ENCODE results near the gene PHC2.

PHC2 gene

GRCh38 chr1:33382661-33383415 lies 48.1 kb downstream of the PHC2 start:
- Mint-ChIP-seq H3K27me3 (peaks cover 38% of the 10 kb centered on the region), H3K9me3 (no peaks in the 10 kb centered on the region), H3K4me3 (no peak overlapping the region), H3K27ac (no peak overlapping the region), H3K4me1 (peaks cover 23% of the 10 kb centered on the region), H3K36me3 (no peaks in the 10 kb centered on the region)
- CTCF ChIA-PET = interaction anchor here (1.1 kb wide), 1 partner anchor 88 kb away, joined by 3 read pairs; no protein-coding TSS in a partner anchor
- no peak for DNase-seq

- Mint-ChIP-seq H3K36me3 (no peaks in the 10 kb centered on the region), H3K27ac (no peak overlapping the region), H3K4me3 (no peak overlapping the region), H3K27me3 (peaks cover 38% of the 10 kb centered on the region), H3K9me3 (no peaks in the 10 kb centered on the region), H3K4me1 (peaks cover 31% of the 10 kb centered on the region)
- DNase-seq = no peak
- CTCF ChIA-PET = interaction anchor here (1.1 kb wide), 1 partner anchor 89 kb away, joined by 3 read pairs; no protein-coding TSS in a partner anchor
Observed at GRCh38 chr1:33381977-33382376, 48.9 kb downstream of the PHC2 start.

- DNase-seq = no peak
- Mint-ChIP-seq H3K4me3 (no peak overlapping the region), H3K9me3 (no peaks in the 10 kb centered on the region), H3K27me3 (peaks cover 38% of the 10 kb centered on the region), H3K4me1 (peaks cover 39% of the 10 kb centered on the region), H3K27ac (no peak overlapping the region), H3K36me3 (no peaks in the 10 kb centered on the region)
- CTCF ChIA-PET = interaction anchor here (1.3 kb wide), 1 partner anchor 15 kb away, joined by 3 read pairs; no protein-coding TSS in a partner anchor
Observed at GRCh38 chr1:33380811-33381210, 50.1 kb downstream of the PHC2 start.

DNA sequence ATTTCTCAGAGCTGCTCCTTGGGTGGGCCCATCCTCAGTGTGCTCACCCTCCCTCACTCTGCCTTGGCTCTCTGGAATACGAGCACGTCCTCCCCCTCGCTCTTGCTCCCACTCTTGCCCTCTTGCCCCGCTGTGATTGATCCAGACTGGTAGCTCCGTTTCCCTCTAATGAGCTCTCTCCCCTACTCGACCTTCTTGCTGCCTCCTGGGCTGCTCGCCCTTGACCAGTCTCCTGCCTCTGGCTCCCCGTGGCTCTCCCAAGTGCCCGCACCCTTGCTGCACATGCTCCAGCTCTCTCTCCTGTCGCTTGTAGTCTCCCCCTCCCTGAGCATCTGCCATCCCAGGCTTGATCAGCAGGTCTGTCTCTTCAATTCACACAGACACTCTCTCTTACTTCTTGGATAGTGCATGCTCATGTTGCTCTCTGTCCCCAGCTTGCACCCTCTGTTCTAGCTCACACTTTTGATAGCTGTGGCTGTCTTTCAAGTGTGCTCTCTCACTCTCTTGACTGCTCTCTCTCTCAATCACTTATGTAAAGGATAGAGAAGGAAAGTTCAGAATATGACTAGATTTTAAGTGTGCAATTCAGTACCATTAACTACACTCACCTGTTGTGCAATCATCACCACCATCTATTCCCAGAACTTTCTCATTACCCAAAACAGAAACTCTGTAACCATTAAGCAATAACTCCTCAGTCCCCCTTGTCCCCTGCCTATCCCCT lies 51.1 kb downstream of the PHC2 start:
- CTCF ChIA-PET = interaction anchor here (1.3 kb wide), 2 partner anchors 14 to 76 kb away, joined by 3 to 6 read pairs; no protein-coding TSS in a partner anchor
- Mint-ChIP-seq H3K4me1 (peaks cover 39% of the 10 kb centered on the region), H3K36me3 (no peaks in the 10 kb centered on the region), H3K4me3 (no peak overlapping the region), H3K27me3 (peaks cover 38% of the 10 kb centered on the region), H3K27ac (no peak overlapping the region), H3K9me3 (no peaks in the 10 kb centered on the region)
- DNase-seq = no peak

- Mint-ChIP-seq H3K4me3 (no peak overlapping the region), H3K4me1 (peaks cover 39% of the 10 kb centered on the region), H3K9me3 (no peaks in the 10 kb centered on the region), H3K27me3 (peaks cover 34% of the 10 kb centered on the region), H3K36me3 (no peaks in the 10 kb centered on the region), H3K27ac (no peak overlapping the region)
- no peak for DNase-seq
- CTCF ChIA-PET = interaction anchor here (1.5 kb wide), 1 partner anchor 11 kb away, joined by 3 read pairs; no protein-coding TSS in a partner anchor
Observed at GRCh38 chr1:33378976-33379375, 51.9 kb downstream of the PHC2 start.

- DNase-seq = no peak
- H3K9me3 Mint-ChIP-seq = no peaks in the 10 kb centered on the region
- H3K4me1 Mint-ChIP-seq = peaks cover 39% of the 10 kb centered on the region
- no peak overlapping the region for H3K4me3 Mint-ChIP-seq
- H3K36me3 Mint-ChIP-seq = no peaks in the 10 kb centered on the region
- peaks cover 35% of the 10 kb centered on the region for H3K27me3 Mint-ChIP-seq
- H3K27ac Mint-ChIP-seq = no peak overlapping the region
- CTCF ChIA-PET = interaction anchor here (1.5 kb wide), 1 partner anchor 10 kb away, joined by 3 read pairs; no protein-coding TSS in a partner anchor
Observed at GRCh38 chr1:33378524-33378923, 52.4 kb downstream of the PHC2 start.

- Mint-ChIP-seq H3K9me3 (no peaks in the 10 kb centered on the region), H3K27me3 (peaks cover 34% of the 10 kb centered on the region), H3K27ac (no peak overlapping the region), H3K4me3 (no peak overlapping the region), H3K4me1 (peaks cover 39% of the 10 kb centered on the region), H3K36me3 (no peaks in the 10 kb centered on the region)
- no peak for DNase-seq
- CTCF ChIA-PET = interaction anchor here (1.5 kb wide), 1 partner anchor 10 kb away, joined by 3 read pairs; no protein-coding TSS in a partner anchor
Observed at GRCh38 chr1:33377756-33378155, 53.1 kb downstream of the PHC2 start.

- no peak for DNase-seq
- Mint-ChIP-seq H3K4me1 (peaks cover 39% of the 10 kb centered on the region), H3K9me3 (no peaks in the 10 kb centered on the region), H3K36me3 (no peaks in the 10 kb centered on the region), H3K4me3 (no peak overlapping the region), H3K27ac (no peak overlapping the region), H3K27me3 (peaks cover 34% of the 10 kb centered on the region)
- CTCF ChIA-PET = interaction anchor here (1.2 kb wide), 1 partner anchor 81 kb away, joined by 3 read pairs; no protein-coding TSS in a partner anchor
Observed at GRCh38 chr1:33377013-33377412, 53.9 kb downstream of the PHC2 start.

DNA sequence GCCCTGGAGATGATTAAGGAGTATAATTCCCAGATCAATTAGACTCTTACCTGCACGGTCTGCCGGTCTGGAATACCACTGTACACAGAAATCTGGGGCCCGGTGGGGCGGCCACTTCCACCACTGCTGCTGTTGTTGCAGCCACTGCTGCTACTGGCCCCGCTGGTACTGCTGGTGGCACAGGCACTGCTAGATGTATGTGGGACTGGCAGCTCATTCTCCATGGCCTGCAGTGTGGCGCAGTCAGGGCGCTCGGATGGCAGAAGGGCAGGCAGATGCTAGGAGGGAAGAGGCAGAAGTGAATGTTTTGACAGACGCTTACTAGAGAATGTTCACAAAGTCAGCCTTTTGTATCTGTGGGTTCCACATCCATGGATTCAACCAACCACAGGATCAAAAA lies 55.6 kb downstream of the PHC2 start:
- Mint-ChIP-seq H3K27ac (no peak overlapping the region), H3K9me3 (no peaks in the 10 kb centered on the region), H3K36me3 (no peaks in the 10 kb centered on the region), H3K27me3 (peaks cover 30% of the 10 kb centered on the region), H3K4me3 (no peak overlapping the region), H3K4me1 (peaks cover 26% of the 10 kb centered on the region)
- CTCF ChIA-PET = no interaction called here
- no peak for DNase-seq

GRCh38 chr1:33374336-33375105 lies 56.4 kb downstream of the PHC2 start:
- CTCF ChIA-PET = no interaction called here
- Mint-ChIP-seq H3K36me3 (no peaks in the 10 kb centered on the region), H3K9me3 (no peaks in the 10 kb centered on the region), H3K4me3 (no peak overlapping the region), H3K27ac (no peak overlapping the region), H3K27me3 (peaks cover 25% of the 10 kb centered on the region), H3K4me1 (peaks cover 18% of the 10 kb centered on the region)
- DNase-seq = no peak

GRCh38 chr1:33373606-33374005 lies 57.3 kb downstream of the PHC2 start:
- CTCF ChIA-PET = interaction anchor here (2.2 kb wide), 1 partner anchor 82 kb away, joined by 9 read pairs; no protein-coding TSS in a partner anchor
- DNase-seq = no peak
- Mint-ChIP-seq H3K27me3 (peaks cover 28% of the 10 kb centered on the region), H3K9me3 (no peaks in the 10 kb centered on the region), H3K27ac (no peak overlapping the region), H3K4me3 (no peak overlapping the region), H3K4me1 (peaks cover 17% of the 10 kb centered on the region), H3K36me3 (no peaks in the 10 kb centered on the region)

DNA sequence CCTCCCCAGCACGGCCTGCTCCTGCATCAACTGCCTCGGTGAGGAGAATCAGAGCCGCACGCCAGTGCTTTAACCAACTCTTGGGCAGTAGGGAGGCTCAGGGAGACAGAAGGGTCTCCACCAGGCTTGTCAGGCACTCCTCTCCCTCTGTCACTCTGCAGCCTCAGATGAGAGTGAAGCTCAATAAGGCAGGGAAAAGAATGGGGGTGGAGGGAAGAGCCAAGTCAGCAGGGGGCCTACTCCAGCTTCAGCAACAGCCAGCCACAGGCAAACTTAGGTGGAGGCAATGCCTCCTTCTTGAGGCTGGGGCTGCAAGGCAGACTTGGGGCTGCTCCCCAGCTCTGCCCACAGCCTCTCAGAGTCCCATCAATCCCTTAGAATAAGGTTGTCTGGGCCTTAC lies 58.2 kb downstream of the PHC2 start:
- H3K9me3 Mint-ChIP-seq = no peaks in the 10 kb centered on the region
- no peak for DNase-seq
- no peak overlapping the region for H3K4me3 Mint-ChIP-seq
- H3K27ac Mint-ChIP-seq = no peak overlapping the region
- H3K4me1 Mint-ChIP-seq = peaks cover 14% of the 10 kb centered on the region
- peaks cover 30% of the 10 kb centered on the region for H3K27me3 Mint-ChIP-seq
- CTCF ChIA-PET = interaction anchor here (1.2 to 2.2 kb wide), 4 partner anchors 9 to 99 kb away, joined by 3 to 9 read pairs (median 5); partner anchors contain the start of gene ZSCAN20
- no peaks in the 10 kb centered on the region for H3K36me3 Mint-ChIP-seq

DNA sequence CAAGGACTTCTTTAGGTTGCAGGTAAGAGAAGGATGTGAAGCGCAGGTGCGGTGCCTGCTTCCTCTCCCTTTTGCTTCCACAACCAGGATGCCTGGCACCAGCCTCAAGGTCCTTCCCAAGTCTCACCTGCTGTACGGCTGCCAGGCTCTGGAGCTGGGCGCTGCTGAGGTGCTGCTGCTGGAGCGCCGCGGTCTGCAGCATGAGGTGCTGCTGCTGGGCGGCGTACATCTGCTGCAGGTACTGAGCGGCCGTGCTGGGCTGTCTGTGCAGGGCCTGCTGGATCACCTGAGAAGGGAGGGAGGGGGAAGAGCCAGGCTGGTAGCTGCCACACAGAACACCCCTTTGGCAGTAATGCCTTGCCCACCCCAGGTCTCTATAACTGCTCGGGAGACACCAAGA lies 58.7 kb downstream of the PHC2 start:
- Mint-ChIP-seq H3K27me3 (peaks cover 34% of the 10 kb centered on the region), H3K4me1 (peaks cover 9% of the 10 kb centered on the region), H3K4me3 (no peak overlapping the region), H3K27ac (no peak overlapping the region), H3K36me3 (no peaks in the 10 kb centered on the region), H3K9me3 (no peaks in the 10 kb centered on the region)
- DNase-seq = no peak
- CTCF ChIA-PET = interaction anchor here (1.2 to 2.2 kb wide), 4 partner anchors 9 to 99 kb away, joined by 3 to 9 read pairs (median 5); partner anchors contain the start of gene ZSCAN20

DNA sequence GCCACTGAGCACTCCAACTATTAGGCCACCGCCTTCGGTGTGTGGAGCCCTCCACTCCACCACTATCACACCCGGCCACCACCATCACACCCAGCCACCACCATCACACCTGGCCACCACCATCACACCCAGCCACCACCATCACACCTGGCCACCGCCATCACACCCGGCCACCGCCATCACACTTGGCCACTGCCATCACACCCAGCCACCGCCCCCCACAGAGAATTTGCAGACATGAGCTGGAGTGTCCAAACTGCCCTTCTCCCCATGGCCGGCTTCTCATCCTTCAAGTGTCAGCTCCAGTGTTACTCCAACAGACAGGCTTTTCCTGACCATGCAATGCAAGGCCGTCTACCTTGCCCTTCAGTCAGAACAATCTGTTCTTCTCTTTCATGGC lies 59.6 kb downstream of the PHC2 start:
- Mint-ChIP-seq H3K4me1 (peaks cover under 1% of the 10 kb centered on the region), H3K27me3 (peaks cover 40% of the 10 kb centered on the region), H3K4me3 (no peak overlapping the region), H3K36me3 (no peaks in the 10 kb centered on the region), H3K9me3 (no peaks in the 10 kb centered on the region), H3K27ac (no peak overlapping the region)
- no peak for DNase-seq
- CTCF ChIA-PET = no interaction called here

Data from activated naive CD4-positive, alpha-beta T cell treated with anti-CD3 and anti-CD28 coated beads, Interleukin-2, amount 10 ng/mL, durations not matched to agents 7 days and 5 days (primary cell).